Iris pigment epithelial cell (primary cell): Measurements from ENCODE around the gene SLC2A6.

Experiments
- DNase-seq: peaks from one replicate; pipeline ENCODE4 v3.0.0-alpha.2; 2011; ENCODE audit warnings: low read depth

Gene SLC2A6

DNA sequence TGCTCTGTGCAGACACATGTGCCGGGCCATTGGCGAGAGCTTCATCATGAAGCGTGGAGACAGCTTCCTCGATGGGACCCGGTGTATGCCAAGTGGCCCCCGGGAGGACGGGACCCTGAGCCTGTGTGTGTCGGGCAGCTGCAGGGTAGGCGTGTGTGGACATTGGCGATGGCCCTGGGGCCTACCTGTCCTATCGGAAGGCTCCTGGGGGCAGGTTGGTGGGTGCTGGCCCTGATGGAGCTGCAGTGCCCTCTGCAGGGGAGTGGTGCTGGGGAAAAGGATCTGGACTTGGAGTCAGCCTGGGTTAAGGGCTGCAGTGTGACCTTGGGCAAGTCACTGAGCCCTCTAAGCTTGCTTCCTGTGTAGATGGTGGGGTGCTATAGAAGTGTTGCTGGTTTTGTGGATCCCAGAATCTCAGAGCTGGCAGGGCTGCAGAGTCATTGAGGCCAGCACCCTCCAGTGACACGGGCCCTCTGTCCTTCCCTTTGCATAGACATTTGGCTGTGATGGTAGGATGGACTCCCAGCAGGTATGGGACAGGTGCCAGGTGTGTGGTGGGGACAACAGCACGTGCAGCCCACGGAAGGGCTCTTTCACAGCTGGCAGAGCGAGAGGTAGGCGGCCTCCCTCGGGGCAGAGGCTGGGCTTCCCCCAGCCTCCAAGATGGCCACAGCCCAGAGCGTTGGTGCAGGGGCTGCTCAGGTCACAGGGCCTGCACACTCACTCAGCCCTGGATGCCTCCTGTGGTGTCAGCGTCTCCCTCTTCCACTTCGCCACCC is 41.0 kb downstream of the SLC2A6 start:
- no peak for DNase-seq

GRCh38 chr9:133436681-133437080 is 42.2 kb downstream of the SLC2A6 start:
- no peak for DNase-seq

- DNase-seq = no peak
These were observed 45.5 kb downstream of the SLC2A6 start for GRCh38 chr9:133433351-133433843.

DNA sequence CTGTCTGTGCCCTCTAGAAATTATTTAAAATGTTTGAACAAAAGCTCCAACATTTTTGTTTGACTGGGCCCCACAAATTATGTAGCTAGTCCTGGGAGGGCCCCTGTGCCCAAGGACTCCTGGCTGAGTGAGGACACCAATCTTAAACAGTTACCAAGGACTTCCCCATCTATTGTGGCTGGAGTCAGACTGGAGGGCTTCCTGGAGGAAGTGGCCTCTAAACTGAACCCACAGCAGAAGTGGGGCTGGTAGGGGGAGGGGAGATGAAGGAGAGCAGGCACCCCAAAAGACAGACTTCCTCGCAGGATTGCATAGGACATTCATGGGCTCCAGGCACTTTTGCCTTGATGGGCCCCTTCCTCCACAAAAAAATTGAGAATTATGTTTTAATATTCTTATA is 48.7 kb downstream of the SLC2A6 start:
- no peak for DNase-seq

DNA sequence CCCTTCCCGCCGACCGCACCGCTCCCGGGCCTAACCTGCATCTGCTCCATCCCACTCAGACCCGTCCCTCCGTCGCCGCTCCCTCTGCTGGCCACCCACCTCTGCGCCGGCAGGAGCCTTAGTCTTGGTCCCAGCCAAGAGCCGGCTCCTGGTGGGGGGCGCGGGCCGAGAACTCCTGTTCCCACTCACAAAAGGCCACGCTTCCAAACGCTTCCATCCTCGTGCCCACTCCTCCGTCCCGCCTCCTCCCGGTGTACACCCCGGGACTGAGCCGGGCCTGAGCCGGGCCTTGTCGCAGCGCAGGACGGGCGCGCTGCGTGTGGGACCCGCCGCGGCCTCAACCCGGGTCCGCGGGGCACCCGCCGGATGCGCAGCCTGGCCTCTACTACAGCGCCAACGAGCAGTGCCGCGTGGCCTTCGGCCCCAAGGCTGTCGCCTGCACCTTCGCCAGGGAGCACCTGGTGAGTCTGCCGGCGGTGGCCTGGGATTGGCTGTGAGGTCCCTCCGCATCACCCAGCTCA is 49.2 kb downstream of the SLC2A6 start:
- no peak for DNase-seq

- no peak for DNase-seq
These were observed 49.7 kb downstream of the SLC2A6 start for GRCh38 chr9:133429214-133429613.

DNA sequence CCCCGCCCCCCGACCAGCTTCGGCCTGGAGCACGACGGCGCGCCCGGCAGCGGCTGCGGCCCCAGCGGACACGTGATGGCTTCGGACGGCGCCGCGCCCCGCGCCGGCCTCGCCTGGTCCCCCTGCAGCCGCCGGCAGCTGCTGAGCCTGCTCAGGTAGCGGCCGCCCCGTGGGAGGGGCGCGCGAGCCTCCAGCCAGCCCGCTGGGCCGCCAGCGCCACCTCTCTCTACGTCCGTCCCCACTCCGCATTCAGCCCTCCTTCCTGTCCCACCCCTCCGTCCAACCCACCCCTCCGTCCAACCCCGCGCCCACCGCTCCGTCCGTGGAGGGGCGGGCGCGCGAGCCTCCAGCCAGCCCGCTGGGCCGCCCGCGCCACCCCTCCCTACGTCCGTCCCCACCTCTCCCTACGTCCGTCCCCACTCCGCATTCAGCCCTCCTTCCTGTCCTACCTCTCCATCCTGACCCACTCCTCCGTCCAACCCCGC is 50.2 kb downstream of the SLC2A6 start:
- no peak for DNase-seq

- no peak for DNase-seq
These were observed 51.1 kb downstream of the SLC2A6 start for GRCh38 chr9:133427658-133428348.

DNA sequence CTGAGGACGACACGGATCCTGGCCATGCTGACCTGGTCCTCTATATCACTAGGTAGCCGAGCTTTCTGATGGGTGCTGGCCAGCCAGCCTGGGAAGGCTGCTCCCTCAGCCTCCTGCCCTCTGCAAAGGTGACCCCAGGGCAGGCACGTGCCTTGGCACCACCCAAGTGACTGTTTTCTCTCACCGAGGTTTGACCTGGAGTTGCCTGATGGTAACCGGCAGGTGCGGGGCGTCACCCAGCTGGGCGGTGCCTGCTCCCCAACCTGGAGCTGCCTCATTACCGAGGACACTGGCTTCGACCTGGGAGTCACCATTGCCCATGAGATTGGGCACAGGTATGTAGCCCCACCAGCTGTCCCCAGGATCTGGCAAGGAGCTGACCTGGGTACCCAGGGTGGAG is 52.9 kb downstream of the SLC2A6 start:
- DNase-seq = no peak

GRCh38 chr9:133425049-133425632 is 53.8 kb downstream of the SLC2A6 start:
- no peak for DNase-seq

DNA sequence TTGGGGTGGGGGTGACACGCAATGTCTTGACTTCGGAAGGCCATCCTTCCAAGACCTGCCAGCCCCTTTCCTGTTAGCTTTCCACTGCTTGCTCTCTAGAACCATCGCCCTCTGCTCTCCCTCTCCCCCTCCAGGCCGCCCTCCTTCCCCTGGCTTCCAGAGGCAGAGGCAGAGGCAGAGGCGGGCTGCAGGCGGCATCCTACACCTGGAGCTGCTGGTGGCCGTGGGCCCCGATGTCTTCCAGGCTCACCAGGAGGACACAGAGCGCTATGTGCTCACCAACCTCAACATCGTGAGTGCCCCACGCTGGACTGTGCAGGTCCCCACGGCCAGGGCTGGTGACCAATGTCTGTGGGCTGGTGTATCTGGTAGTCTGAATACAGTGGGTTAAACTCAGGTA is 54.7 kb downstream of the SLC2A6 start:
- no peak for DNase-seq

- peak; percentile 69 for DNase-seq
These were observed 55.7 kb downstream of the SLC2A6 start for GRCh38 chr9:133423216-133423615.

- peak; percentile 11 for DNase-seq
These were observed 57.0 kb downstream of the SLC2A6 start, which contains the start of gene ADAMTS13 for GRCh38 chr9:133421615-133422542. Gene ADAMTS13 (plus strand): TSS chr9:133422367. CDS start chr9:133422444, 77 bp downstream.
